ENCODE results near the gene KCNH3.
"Not testable (repeated sequence)": the region's sequence is repeated elsewhere in the genome, so short reads cannot be mapped to it uniquely, and the experiment has no call there.

KCNH3 gene

DNA sequence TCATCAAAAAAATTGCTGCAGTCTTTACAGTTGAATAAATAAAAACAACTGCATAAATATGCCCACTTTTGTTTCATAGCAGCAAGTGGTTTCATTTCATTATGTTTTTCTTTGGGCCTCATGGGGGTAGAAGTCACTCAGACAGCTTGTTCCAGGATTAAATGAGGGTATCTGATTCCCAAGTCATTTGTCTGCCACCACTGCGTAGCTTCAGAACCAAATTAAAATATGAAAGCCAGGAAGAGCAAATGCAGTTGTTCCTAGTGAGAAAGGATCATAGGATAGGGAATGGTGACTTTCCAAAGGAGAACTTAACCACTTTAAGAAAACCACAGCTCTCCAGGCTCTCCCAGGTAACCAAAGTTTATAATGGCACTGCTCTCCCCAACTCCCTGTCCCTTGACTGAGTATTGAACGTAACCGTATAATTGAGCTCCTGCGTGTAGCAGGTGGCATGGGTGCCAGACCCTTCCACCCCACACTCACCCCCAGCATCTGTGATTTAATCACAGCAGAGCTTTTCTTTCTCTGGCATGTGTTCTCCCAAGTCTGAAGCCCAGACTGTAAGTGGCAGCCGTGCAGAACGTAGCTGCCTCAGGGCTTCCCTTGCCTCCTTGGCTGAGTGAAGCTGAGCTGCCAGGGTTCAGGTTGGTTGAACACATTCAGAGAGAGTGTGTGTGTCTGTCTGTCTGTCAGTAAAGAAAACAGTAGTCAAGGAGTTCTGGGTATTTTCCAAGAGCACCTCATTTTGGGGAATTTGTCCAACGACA is 11.3 kb upstream of the KCNH3 start:
- no peak for DNase-seq

DNA sequence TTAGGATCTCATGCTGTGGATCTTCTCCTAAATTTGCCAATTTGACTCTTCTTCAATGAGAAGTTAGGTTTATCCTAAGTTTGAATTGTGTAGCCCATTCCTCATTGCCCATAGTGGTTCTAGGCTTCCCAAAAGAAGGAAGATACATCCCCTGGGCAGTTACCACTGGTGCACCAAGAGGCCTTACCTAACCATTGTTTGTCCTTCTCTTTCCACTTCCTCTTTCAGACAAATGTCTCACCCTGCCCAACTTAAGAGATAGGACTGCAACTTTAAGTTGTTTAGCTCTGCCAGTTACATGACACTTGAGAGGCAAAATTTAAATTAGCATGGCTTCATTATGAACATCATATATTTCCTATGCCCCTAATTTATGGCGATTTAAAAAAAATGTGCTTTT is 9.4 kb upstream of the KCNH3 start:
- DNase-seq: no peak

DNA sequence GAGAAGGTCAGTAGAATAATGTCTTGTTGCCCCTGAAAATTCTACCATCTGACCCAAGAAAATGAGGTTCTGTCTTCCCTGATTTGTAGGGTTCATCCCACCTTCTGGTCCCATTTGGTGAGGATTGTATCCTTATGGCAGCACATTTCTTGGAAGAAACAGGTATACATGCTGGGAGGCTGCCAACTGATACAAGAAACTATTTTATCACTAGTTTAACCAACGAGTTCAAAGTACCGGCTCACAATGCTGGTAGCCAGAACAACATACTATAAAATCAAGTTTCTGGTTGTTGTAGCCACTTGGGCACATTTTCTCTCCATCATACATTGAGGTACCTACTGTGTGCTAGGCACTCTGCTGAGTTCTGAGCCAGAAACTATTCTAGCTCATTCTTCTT is 7.1 kb upstream of the KCNH3 start:
- DNase-seq: no peak

DNA sequence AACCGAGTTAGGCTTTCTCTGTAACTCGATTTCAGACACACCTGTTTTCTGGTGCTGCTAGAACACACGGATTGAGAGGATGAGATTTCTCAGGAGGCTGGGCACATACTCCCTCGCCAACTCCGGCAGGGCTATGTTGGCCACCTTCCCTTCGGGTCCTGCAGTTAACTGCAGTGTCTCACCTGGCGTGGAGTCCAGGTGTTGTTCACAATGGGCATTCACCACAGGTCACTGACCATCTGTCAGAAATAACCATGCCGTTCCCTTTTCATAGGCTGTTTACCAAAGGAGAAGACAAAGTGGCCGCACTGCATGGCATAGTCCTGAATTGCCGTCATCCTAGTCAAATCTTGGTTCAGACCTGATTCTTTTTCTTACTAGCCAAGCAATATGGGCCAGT is 5.5 kb upstream of the KCNH3 start:
- no peak for DNase-seq

DNA sequence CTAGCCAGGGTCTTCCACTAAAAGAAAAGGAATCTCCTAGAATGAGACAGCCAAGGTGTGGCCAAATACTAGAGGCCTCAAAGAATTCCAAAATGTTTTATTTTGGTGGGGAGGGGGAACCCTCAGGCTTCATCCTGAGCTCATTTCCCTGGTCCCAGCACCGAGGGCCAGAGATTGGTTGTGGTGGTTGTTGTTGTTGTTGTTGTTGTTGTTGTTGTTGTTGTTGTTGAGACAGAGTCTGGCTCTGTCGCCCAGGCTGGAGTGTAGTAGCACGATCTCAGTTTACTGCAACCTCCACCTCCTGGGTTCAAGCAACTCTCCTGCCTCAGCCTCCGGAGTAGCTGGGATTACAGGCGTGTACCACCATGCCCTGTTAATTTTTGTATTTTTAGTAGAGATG is 4.7 kb upstream of the KCNH3 start:
- DNase-seq: not testable (repeated sequence)

DNA sequence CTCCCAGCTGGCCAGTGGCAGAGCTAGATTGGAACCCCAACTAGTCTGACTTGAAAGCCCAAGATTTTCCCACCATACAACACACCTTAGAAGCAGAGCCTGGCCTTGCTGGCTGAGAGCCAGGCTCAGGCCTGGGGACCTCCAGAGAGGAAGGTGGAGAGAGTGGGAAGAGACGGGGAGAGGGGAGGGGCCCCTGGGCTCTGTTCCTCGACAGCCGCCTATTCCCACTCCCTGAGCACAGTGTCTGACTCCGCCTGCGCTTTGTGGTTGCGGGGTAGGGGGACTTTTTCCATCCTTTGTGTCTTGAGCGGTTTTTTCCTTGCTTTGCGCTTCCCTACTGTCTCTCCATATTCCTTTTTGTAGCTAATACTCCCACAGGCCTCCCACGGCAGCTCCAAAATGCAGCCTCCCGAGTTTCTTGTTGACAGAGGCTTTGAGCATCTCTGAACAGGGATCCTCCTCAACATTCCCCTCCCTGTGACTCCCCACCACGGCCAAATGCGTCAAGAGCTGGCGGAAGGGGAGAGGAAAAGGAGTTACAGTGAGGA is 4.0 kb upstream of the KCNH3 start:
- DNase-seq: no peak

DNA sequence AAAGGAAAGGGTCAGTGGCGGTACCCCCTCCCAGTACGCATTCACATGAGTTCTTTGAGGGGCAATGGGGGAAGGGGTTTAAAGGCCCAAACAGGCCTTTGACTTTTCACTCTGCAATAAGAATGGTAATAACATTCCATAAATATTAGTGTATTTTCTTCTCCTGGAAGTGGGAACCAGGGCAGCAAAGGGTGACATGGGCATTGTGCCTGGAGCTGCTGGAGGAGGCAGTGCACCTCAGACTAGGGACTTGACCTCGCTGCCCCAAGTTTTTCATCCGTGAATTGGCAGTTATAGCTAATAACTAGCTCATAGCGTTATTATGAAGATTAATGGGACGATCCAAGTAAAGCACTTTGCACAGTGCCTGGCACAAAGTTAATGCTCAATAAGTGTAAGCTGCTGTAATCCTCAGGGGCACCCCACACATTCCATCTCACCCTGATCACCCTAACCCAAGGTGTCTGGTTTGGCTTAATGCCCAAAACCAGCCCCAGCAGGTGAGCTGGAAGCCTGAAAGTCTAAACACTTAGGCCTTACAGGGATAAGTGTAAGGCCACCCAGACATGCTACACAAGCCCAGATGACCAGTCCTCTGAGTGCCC is 2.8 kb upstream of the KCNH3 start:
- DNase-seq: no peak

DNA sequence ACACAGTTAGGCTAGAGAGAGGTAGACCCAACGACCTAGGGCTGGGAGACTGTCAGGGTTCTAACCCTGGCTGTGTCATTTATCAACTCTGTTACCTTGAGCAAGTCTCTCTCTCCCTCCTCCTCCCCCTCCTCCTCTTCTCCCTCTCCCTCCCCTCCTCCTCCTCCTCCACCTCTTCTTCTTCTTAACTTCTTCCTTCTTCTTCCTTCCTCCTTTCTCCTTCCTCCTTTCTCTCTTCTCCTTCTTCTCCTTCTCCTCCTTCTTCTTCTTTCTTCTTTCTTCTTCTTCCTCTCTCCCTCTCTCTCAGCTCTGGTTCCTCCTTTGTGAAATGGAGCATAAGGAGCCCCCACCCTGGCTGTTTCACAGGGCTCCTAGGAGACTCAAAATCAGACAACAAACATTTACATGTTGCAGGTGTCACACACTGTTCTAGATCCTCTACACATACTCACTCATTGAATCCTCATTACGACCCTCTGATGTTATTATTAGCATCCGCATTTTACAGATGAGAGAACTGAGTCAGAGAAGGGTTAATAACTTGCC is 2.2 kb upstream of the KCNH3 start:
- no peak for DNase-seq

- DNase-seq: no peak
Observed at GRCh38 chr12:49537231-49537751, 1.5 kb upstream of the KCNH3 start.

- DNase-seq: no peak
Observed at GRCh38 chr12:49537752-49538509, 899 bp upstream of the KCNH3 start.

DNA sequence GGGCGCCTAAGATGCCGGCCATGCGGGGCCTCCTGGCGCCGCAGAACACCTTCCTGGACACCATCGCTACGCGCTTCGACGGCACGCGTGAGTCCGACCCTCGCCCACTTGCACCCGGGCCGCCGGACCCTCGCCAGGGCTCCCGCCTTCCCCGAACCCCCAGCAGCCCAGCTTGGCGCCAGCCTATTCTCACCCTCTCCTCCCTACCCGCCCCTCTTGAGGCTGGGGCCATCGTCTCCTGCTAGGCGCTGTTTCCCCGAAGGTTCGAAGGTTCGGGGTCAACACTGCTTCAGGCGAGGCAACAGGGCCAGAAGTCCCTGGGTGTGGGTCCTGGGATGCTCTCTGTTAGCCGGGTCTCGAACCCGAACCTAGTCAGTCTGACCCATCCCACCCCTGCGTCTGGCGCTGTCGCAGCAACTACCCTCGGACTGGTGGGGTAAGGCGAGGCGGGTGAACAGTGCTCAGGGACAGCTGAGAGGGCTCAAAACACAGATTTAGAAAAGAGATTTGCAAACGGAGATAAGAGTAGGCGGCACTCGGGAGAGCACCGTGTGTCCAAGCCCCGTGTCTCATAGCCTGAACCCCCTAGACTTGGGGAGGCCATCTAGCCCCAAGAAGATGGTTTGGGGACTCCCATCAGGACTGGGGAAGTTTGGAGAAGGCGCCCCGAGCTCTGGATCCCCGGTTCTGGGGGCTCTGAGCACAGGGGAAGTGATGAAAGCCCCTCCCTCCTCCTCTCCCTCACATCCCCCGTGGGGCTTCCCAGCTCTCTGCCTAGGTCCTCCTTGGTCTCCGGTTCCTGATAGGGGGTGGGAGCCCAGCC is 787 bp downstream of the KCNH3 start:
- DNase-seq: no peak

GRCh38 chr12:49540229-49541139 is 1.7 kb downstream of the KCNH3 start:
- no peak for DNase-seq

- no peak for DNase-seq
Observed at GRCh38 chr12:49541140-49541861, 2.5 kb downstream of the KCNH3 start.

DNA sequence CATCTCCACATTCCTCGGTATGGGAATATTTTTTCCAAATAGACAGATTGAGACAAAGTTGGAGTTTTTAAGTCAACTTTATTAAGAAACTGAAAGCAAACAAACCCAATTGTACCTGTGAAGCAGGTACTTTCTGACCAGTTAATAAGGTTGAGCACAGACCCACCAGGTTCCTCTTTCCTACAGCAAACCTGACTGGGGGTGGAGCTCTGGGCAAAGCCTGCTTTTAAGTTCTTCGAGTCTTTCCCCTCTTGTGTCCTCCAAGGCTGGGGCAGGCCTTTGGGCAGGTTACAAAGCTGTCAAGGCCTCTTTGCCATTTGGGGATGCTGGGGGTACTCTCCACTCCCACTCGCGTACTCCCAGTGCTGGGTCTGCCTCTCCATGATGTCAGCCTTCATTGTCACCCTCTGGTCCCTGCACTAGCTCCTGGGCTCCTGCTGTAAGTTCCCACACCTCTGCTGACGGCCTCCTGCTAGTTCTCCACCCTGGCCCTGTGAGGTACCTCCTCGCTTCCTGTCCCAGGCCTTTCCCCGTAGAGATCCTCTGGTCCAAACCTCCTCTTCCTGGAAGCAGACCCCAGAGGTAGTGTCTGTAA is 3.2 kb downstream of the KCNH3 start:
- no peak for DNase-seq

GRCh38 chr12:49542592-49543160 is 3.8 kb downstream of the KCNH3 start:
- DNase-seq: peak; percentile 20

GRCh38 chr12:49543221-49543913 is 4.5 kb downstream of the KCNH3 start:
- peak; percentile 24 for DNase-seq

GRCh38 chr12:49543914-49544815 is 5.3 kb downstream of the KCNH3 start:
- DNase-seq: peak; percentile 26

- DNase-seq: no peak
Observed at GRCh38 chr12:49545815-49546214, 7.0 kb downstream of the KCNH3 start.
